Pancreas (tissue), 10 donors: ENCODE measurements around the gene MRPL49. TPM values are rescaled to one million over a fixed set of nuclear protein-coding genes. Genes with fewer than 3 reads are reported as not detected.

Experiments
- ATAC-seq, 4 donors: fragments of 200-7000 bp; cut with Tn5 transposase; one replicate each; pipeline versions ENCODE4 v1.8.0 to v1.9.1; 2020; ENCODE audit warnings: mild to moderate bottlenecking in 4 of 4, moderate library complexity in 4 of 4
- DNase-seq, 6 donors: peaks; one replicate each; pipeline ENCODE4 v3.0.0-alpha.2; 2020
- FAIRE-seq: peaks from 2 replicates; lab custom pipeline; 2012; peaks lifted over from hg19 to GRCh38; lab: Jason Lieb, UNC
- H3K27ac ChIP-seq, 4 donors: fragments of 200-600 bp; sonication (generic); 1 replicate in 3 of 4; 2 replicates in 1 of 4; pipeline versions ENCODE4 v1.5.0 to v1.8.0; 2020
- H3K27me3 ChIP-seq, 4 donors: fragments of 200-600 bp; one replicate each; pipeline ENCODE4 v1.8.0; 2021
- H3K36me3 ChIP-seq, 3 donors: fragments of 200-600 bp; sonication (generic) in 1 of 3; one replicate each; pipeline versions ENCODE4 v1.5.0 to v1.8.0; 2020 to 2021
- H3K4me1 ChIP-seq, 3 donors: fragments of 200-600 bp; one replicate each; pipeline ENCODE4 v1.8.0; 2021
- H3K4me3 ChIP-seq, 4 donors: fragments of 200-600 bp; sonication (generic) in 2 of 4; one replicate each; pipeline versions ENCODE4 v1.5.0 to v1.8.0; 2020 to 2021
- H3K9me3 ChIP-seq, 4 donors: fragments of 200-600 bp; one replicate each; pipeline ENCODE4 v1.8.0; 2021
- CTCF ChIP-seq, 4 donors: fragments of 200-600 bp; sonication (generic) in 3 of 4; IDR thresholded peaks; one replicate each; pipeline versions ENCODE4 v1.5.0 to v1.8.0; 2021; ENCODE audit warnings: antibody characterized with exemption in 4 of 4
- WGBS, 2 donors: extraction: QIAGEN DNeasy Blood & Tissue Kit; methylation state at CpG; one replicate each; pipeline ENCODE4 v1.1.7; 2013; 5-methylcytosine and 5-hydroxymethylcytosine counted together
- intact Hi-C, 3 donors: fragments of 100-400 bp; cut with DNase I; formaldehyde crosslinking; loops; one replicate each; pipeline versions ENCODE4 v1.11.1 to v1.14.2; 2022
- polyA plus RNA-seq, 2 donors: library from polyadenylated mRNA; stranded (reverse); fragments of 200-250 nt; gene quantifications; one replicate each; pipeline ENCODE4 v1.2.3, GENCODE V29; 2013
- total RNA-seq, 6 donors: library from RNA; stranded (reverse); fragmentation: NEBNext Ultra II Directional in 4 of 6; extraction: Animal tissue kit (Norgen Biotek cat#: 25700) in 4 of 6; gene quantifications; one replicate each; pipeline versions ENCODE4 v1.2.1 to v1.2.4, GENCODE V29; 2021 to 2023
- donor health status: healthy with polysubstance abuse.
- donor health status: DM: no; HTN: no; CAD: no; lungs with moderate emphysema.
- donor health status: DM: no; HTN: no; CAD: no.
- donor health status: control.
- donor health status: control.
- donor health status: Bipolar disorder and iron deficiency.
- donor health status: DM: yes; HTN: yes; CAD: no.
- donor health status: DM: no; HTN: no; CAD: no.
- donor health status: DM: no; HTN: no; CAD: no.
- donor health status: DM: yes; HTN: yes; CAD: no.

The MRPL49 gene
- total and polyA plus RNA-seq, 8 donors: 10.3 to 31.2 (median 21.4) TPM

GRCh38 chr11:65152122-65152521 is 30.0 kb downstream of the MRPL49 start:
- 82 to 90% methylated on average over 2 of the region's 2 CpGs for WGBS, 2 donors
- no peak for ATAC-seq
- TF ChIP-seq CTCF (IDR thresholded peaks at IDR 0.05): no peak
- H3K9me3 ChIP-seq: no peaks in the 10 kb centered on the region
- peaks cover 0 to 19% (median 13%) of the 10 kb centered on the region in 3 donors for H3K4me1 ChIP-seq
- H3K27ac ChIP-seq: peak overlapping the region in 1 of 4 donors; percentile 84
- no peaks in the 10 kb centered on the region for H3K36me3 ChIP-seq
- FAIRE-seq: no peak
- DNase-seq: no peak
- no peak overlapping the region for H3K4me3 ChIP-seq
- no peaks in the 10 kb centered on the region for H3K27me3 ChIP-seq
- intact Hi-C loops: no loop called here

- intact Hi-C loops: no loop called here
- H3K4me1 ChIP-seq: peaks cover 0 to 6% (median 0%) of the 10 kb centered on the region in 3 donors
- ATAC-seq (no peak), FAIRE-seq (no peak), DNase-seq (no peak)
- H3K27ac ChIP-seq: no peak overlapping the region
- H3K36me3 ChIP-seq: no peaks in the 10 kb centered on the region
- TF ChIP-seq CTCF (IDR thresholded peaks at IDR 0.05): no peak
- H3K27me3 ChIP-seq: no peaks in the 10 kb centered on the region
- H3K4me3 ChIP-seq: no peak overlapping the region
- H3K9me3 ChIP-seq: no peaks in the 10 kb centered on the region
- WGBS, 2 donors: 97 to 99% methylated on average over 3 of the region's 3 CpGs
Observed at GRCh38 chr11:65156256-65156655, 34.1 kb downstream of the MRPL49 start.

GRCh38 chr11:65156926-65157325 is 34.8 kb downstream of the MRPL49 start:
- DNase-seq: no peak
- Histone ChIP-seq H3K27me3 (no peaks in the 10 kb centered on the region), H3K4me3 (no peak overlapping the region), H3K27ac (no peak overlapping the region), H3K4me1 (no peaks in the 10 kb centered on the region), H3K36me3 (no peaks in the 10 kb centered on the region), H3K9me3 (no peaks in the 10 kb centered on the region)
- intact Hi-C loops: no loop called here
- no peak for TF ChIP-seq CTCF (IDR thresholded peaks at IDR 0.05)
- no peak for FAIRE-seq
- WGBS, 2 donors: 87 to 91% methylated on average over 3 of the region's 3 CpGs
- ATAC-seq: no peak

- no peak for FAIRE-seq
- Histone ChIP-seq H3K36me3 (no peaks in the 10 kb centered on the region), H3K27me3 (no peaks in the 10 kb centered on the region), H3K4me3 (no peak overlapping the region), H3K27ac (no peak overlapping the region), H3K4me1 (no peaks in the 10 kb centered on the region), H3K9me3 (no peaks in the 10 kb centered on the region)
- intact Hi-C loops: no loop called here
- ATAC-seq: no peak
- DNase-seq: no peak
- TF ChIP-seq CTCF (IDR thresholded peaks at IDR 0.05): no peak
- 74 to 77% methylated on average over 3 of the region's 3 CpGs for WGBS, 2 donors
Observed at GRCh38 chr11:65157336-65157735, 35.2 kb downstream of the MRPL49 start.

GRCh38 chr11:65159012-65159411 is 36.9 kb downstream of the MRPL49 start:
- Histone ChIP-seq H3K4me3 (no peak overlapping the region), H3K27me3 (no peaks in the 10 kb centered on the region), H3K9me3 (no peaks in the 10 kb centered on the region), H3K4me1 (no peaks in the 10 kb centered on the region), H3K27ac (no peak overlapping the region), H3K36me3 (no peaks in the 10 kb centered on the region)
- ATAC-seq (no peak), DNase-seq (no peak), FAIRE-seq (no peak)
- no peak for TF ChIP-seq CTCF (IDR thresholded peaks at IDR 0.05)
- 69 to 72% methylated on average over 5 of the region's 5 CpGs for WGBS, 2 donors
- intact Hi-C loops: no loop called here
